GM19372 (cell line): Measurements from ENCODE around the gene BTBD18.
A peak's percentile ranks its signal among the peaks of the same experiment; 100 is the strongest.
"Not testable (repeated sequence)": the region's sequence is repeated elsewhere in the genome, so short reads cannot be mapped to it uniquely, and the experiment has no call there.

Experiments used
- ATAC-seq: cut with Tn5 transposase; IDR thresholded peaks from one replicate; pipeline ENCODE4 v1.9.1; 2021; ENCODE audit warnings: mild to moderate bottlenecking, low read depth, moderate library complexity; ENCODE audit not compliant: unreplicated experiment

BTBD18 gene

DNA sequence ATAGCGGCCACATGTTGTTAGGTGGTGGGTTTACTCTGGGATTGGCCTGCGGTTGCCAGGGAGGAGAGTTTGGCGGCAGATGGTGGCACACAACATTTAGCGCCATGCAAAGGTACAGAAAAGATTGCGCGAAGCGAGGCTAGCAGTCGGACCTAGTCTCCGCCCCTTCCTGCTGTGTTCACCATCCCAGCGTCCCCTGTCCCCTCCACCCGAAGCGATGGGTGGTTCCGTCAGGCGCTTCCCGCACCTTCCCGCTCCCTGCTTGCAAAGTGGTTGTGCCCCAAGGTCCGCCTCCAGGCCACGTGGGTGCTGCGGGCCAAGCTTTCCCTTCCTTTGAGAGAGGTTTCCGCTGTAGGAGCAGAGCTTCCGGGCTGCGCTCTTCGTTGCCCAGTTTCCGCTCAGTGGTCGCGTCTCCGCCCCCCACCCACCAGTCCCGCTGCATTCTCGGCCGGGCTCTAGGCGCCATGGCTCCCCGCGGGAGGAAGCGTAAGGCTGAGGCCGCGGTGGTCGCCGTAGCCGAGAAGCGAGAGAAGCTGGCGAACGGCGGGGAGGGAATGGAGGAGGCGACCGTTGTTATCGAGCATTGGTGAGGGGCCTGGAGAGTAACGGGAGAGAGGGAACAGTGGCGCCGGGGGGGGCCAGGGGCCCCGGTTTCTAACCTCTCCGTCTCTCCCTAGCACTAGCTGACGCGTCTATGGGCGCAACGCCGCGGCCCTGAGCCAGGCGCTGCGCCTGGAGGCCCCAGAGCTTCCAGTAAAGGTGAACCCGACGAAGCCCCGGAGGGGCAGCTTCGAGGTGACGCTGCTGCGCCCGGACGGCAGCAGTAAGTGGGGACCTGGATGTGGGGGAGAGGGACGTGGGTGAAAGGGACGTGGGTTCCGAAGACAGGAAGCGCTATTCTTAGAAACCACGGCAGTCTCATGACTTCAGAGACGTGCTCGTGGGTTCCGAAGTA lies 10.2 kb downstream of the BTBD18 start, which contains the start of gene SELENOH:
TSS of gene SELENOH (plus strand) at position 360 of the 955 bp plus-strand sequence. CDS start at position 465, 105 bp downstream.
- peak; percentile 85 for ATAC-seq

DNA sequence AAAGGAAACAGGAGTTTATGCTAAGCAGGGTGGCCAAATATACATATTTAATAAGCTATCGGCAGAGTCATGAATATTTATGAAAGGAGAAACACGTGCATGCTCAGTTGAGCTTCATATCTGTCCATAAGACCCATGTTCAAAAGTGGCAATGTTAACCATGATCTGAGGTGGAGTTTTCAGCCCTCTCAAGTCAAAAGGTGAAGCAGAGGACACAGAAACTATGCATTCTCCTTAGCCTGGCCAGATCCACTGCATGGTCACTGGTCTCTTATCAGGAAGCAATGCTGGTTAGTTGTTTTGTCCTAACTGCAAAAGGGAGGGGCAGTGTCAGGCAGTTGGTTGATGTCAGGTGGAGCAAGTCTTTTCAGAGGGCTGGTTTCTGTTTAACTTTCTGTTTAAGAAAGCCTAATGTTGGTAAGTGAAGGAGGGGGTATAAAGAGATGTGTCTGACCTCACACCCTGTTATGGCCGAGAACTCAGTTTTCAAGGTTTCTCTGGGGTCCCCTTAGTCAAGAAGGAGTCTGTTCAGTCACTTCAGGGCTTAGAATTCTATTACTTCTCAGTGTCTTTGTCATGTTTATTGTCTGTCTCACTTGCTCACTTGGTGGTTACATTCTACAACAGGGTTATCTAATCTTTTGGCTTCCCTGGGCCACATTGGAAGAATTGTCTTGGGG lies 15.9 kb downstream of the BTBD18 start:
- ATAC-seq = no peak

DNA sequence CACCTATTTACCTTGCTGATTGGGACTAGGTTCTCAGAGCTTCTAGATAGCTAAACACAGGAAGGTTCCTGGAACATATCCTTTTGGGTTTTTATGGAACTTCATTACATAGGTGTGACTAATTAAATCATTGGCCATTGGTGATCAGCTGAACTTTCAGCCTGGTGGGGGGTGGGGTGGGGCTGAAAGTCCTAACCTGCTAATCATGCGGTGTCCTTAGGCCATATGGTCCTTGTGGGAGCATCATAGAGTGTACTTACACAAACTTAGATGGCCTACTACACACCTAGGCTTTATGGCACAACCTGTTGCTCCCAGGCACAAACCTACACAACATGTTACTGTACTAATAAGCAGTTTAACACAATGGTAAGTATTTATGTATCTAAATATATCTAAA lies 19.0 kb downstream of the BTBD18 start:
- ATAC-seq = no peak

DNA sequence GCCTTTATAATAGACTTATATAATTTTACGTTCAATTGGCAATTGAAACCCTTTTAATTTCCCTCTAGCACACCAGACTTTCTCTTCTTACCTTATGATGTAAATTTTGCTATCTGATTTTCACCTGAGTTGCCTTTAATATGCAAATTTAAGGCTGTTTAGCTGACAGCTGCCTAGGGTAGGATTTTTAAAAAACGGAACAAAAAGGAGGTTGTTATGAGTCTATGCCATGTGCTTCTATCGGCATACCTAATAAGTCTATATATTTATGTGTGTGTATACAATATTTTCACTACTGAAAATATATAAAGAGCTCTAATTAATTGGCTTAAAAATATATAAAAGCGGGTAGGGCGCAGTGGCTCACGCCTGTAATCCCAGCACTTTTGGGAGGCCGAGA lies 22.1 kb downstream of the BTBD18 start:
- ATAC-seq = no peak

DNA sequence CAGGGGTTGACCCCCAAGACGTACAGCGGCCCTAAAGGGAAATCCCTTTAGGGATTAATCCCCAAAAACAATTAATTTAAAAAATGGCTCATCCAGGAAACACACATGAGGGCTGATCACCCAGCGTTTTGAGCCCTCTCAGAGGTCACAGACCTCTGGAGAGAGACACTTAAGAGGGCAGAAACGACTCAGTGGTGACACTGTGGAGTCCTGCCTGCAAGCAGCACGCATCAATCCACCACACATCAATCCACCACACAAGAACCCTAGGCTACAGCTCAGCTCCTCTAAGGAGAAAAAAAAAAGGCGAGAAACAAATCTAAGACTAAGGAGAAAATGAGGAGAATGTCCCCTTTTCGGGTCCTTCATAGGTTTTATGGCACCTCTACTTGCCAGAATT lies 22.8 kb downstream of the BTBD18 start:
- no peak for ATAC-seq

DNA sequence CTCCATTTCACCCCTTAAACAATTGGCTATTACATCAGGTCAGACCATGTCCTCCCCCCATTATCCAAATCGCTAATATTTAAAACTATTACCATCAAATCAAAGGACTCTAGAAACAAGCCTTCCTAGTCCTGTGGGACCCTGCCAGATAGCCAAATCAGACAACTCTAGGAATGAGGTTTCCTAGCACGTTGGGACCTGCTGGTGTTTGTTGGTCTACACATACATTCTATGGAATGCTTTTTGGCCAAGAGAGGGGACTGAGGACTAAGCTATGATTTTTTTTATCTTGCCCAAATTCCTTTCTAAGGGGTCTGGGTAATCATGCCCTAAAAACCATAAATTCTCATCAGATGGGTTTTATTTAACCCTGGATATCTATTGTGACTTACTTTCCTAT lies 24.4 kb downstream of the BTBD18 start:
- no peak for ATAC-seq

DNA sequence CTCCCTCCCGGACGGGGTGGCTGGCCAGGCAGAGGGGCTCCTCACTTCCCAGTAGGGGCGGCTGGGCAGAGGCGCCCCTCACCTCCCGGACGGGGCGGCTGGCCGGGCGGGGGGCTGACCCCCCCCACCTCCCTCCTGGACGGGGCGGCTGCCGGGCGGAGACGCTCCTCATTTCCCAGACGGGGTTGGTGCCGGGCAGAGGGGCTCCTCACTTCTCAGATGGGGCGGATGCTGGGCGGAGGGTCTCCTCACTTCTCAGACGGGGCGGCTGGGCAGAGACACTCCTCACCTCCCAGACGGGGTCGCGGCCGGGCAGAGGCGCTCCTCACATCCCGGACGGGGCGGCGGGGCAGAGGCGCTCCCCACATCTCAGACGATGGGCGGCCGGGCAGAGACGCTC lies 34.9 kb downstream of the BTBD18 start:
- ATAC-seq = not testable (repeated sequence)

DNA sequence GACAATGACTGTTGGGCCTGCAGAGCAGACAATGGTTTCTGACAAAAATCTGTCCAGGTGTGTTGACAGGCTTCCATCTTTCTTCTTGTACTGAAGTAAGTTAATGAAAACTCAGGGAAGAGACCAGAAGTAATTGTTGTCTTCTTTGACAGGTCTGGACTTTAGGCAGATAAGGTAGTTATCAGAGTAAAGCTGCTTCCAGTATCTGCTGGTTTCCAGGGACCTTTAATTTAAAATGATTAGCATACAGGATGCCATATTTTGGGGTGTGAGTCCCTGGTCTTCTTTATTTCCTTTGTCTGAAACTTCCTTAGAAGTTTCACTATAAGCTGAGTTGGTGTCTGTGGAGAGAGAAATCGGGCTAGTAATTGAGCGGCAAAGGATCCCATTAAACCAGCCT lies 37.8 kb downstream of the BTBD18 start:
- ATAC-seq = no peak

DNA sequence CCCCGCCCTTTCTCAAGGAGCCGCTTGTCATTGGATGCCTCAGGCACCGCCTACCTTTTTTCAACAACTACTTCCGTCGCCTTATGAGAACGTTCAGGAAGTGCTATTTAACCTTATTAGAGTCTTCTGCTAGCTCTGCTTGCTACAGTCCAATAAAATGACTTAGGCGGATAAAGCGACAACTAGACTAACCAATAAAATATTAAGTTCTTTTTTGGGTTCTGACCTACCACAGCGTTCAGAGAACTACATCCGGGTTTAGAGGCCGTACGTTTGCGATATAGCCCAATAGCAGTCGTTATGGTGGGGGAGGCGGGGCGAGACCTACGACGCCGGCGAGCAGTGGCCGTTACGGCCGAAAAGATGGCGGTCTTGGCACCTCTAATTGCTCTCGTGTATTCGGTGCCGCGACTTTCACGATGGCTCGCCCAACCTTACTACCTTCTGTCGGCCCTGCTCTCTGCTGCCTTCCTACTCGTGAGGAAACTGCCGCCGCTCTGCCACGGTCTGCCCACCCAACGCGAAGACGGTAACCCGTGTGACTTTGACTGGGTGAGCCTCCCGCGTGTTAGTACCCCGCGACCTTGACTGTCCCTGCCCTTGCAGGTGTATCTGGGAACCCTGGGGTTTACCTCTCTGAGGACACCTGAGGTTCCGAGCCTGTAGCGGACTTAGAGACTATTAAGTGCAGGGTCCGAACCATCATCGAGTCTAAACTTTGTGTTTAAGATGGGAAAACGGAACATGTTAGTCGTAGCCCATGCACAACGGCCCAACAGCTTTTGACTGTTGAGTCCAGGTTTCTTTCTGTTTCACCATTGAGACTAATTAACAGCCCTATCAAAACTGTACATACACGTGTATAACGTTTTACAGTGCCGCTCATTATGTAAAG lies 39.1 kb downstream of the BTBD18 start, which contains the start of gene TMX2:
TSS of gene TMX2 (plus strand) at position 338 of the 895 bp plus-strand sequence. CDS start at position 364, 26 bp downstream.
- ATAC-seq = peak; percentile 91

DNA sequence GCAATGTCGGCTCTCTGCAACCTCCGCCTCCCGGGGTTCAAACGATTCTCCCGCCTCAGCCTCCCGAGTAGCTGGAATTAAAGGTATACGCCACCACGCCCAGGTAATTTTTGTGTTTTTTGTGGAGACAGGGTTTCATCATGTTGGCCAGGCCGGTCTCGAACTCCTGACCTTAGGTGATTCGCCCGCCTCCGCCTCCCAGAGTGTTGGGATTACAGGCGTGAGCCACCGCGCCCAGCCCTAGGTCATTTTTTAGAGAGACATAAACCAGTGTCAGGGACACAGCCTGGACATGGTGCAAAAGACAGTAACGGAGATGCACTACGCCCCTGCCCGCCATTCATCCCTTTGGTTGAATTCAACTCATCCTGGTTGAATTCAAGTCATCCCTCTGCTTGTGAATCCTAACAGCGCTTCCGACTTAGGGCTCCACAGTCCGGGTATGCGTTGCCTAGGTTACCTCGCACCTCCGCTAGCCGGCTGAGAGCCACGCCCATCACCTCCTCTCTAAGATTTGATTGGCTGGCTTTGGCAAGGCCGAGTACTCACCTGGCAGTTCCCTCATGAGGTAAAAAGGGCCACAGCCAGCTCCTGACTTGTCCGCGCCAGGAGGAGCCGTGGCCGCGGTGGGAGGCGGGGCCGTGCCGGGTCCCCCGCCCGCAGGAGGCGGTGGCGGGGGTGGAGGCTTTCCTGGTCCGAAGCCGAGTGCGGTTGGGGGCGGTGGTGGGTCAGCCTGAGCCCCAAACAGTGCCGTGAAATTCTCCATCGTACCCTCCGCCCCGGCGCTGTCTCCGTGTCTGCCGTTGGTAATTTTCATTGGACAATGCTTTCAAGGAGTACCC lies 40.0 kb downstream of the BTBD18 start, which contains the start of gene MED19:
TSS of gene MED19 (minus strand) at position 802 of the 842 bp plus-strand sequence. CDS start at position 766, 36 bp downstream.
- peak; percentile 44 for ATAC-seq

DNA sequence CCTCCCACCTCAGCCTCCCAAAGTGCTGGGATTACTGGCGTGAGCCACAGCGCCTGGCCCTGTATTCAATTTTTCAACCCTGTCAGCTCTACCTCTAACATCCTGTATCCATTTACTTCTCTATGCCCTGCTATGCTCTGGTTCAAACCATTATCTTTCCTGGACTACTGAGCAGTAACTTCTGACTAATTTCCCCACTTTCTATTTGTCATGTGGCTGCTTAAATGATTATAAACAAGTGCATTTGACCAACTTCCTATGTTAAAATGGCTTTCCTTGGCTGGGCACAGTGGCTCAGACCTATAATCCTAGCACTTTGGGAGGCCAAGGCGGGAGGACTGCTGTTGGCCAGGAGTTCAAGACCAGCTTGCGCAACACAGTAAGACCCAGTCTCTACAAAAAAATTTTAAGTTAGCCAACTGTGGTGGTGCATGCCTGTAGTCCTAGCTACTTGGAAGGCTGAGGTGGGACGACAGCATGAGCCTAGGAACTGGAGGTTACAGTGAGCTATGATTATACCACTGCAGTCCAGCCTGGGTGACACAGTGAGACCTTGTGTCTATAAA lies 41.7 kb downstream of the BTBD18 start:
- ATAC-seq = no peak

DNA sequence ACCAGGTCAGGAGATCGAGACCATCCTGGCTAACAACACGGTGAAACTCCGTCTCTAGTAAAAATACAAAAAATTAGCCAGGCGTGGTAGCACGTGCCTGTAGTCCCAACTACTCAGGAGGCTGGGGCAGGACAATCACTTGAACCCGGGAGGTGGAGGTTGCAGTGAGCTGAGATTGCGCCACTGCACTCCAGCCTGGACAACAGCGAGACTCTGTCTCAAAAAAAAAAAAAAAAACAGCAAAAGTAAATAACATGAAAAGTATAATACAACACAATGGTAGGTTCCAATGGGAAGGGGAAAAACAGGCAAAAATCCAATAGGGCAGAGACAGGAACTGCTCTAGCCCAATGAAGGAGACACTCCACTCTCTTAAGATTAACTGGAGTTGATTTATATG lies 46.2 kb downstream of the BTBD18 start:
- ATAC-seq = not testable (repeated sequence)

DNA sequence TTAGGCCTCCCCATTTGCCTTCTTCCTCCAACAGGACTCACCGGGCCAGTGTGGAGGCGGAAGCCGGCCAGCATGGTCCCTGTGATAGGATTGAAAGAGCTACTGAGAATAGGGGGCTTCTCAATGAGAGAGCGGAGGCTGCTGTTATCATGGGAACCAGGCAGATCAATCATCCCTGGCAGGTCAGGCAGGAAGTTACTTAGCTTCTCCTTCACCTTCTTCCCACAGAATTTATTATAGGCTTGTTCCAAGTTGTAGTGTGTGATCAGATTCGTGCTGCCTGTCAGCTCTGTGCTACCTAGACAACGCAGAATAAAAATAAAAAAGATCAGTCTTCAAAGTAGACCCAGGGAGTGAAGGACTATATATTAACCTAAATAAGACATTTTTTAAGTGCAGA lies 46.7 kb downstream of the BTBD18 start:
- ATAC-seq = no peak

DNA sequence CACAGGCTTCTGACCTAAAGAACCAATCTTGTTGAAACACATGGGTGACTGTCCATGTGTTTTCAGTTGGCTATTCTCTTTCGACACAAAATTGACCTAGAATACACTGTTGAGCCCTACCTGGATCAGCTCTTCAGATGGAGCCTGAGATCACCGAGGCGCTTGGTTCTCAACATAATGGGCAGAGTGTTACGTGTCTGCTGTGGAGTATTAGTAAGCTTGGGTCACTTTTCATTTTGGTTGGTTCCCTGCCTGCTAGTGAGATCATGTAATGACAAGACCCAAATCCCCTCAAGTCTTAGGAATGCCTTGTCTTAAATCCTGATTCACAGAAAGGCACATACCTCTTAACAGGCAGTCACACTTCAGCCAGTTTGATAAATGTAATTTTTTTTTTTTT lies 48.3 kb downstream of the BTBD18 start:
- no peak for ATAC-seq

DNA sequence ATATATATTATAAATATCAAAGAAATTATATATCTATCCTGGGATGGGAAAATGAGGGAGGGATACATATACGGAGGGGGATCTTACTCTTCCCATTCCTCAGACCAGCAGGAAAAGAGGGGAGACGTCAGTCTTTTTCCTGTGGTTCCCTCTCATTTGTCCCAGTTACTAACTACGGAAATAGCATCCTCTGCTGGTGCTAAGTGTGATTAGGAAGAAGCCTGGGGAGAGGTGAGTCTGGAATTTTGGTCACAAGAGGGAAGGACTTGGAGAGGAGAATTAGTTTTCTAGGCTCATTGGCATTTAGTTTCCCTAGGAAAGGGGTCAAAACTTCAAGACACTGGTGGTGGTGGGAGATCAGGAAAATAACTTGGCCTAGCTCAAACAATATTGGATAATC lies 51.2 kb downstream of the BTBD18 start:
- no peak for ATAC-seq

DNA sequence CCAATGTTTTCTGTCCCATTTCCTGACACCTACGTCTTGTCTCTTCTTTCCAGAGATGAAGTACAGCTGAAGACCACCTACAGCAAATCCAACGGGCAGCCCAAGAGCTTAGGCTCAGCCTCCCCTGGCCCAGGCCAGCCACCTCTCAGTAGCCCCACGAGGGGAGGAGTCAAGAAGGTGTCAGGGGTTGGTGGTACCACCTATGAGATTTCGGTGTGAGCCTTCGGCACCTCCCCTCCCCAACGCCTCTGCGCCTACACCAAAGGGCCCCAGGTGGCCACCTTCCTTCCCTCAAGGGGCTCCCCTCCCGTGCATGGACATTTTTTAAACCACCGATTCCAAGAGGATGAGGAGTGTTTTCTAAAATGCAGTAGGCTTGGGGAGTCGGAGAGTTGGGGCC lies 51.8 kb downstream of the BTBD18 start:
- no peak for ATAC-seq

DNA sequence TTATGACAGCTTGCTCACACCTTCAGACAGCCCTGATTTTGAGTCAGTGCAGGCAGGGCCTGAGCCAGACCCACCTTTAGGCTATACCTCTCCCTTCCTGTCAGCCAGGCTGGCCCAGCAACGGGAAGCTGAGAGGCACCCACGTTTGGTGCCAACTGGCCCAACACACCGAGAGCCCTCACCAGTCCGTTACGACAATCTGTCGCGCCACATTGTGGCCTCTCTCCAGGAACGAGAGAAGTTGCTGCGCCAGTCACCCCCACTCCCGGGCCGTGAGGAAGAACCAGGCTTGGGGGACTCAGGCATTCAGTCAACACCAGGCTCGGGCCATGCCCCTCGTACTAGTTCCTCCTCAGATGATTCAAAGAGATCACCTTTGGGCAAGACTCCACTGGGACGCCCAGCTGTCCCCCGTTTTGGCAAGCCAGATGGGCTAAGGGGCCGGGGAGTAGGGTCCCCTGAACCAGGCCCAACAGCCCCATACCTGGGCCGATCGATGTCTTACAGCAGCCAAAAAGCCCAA lies 52.7 kb downstream of the BTBD18 start:
- ATAC-seq = no peak
